Epidermal melanocyte (primary cell): ENCODE measurements around the gene APPBP2.
"Not testable (repeated sequence)": the region's sequence is repeated elsewhere in the genome, so short reads cannot be mapped to it uniquely, and the experiment has no call there.

Source experiments
- DNase-seq: peaks from one replicate; pipeline ENCODE4 v3.0.0; 2011; ENCODE audit warnings: low spot score; ENCODE audit not compliant: insufficient read length

APPBP2 gene

GRCh38 chr17:60534010-60534555, 8.0 kb upstream of the APPBP2 start:
- DNase-seq: no peak

- no peak for DNase-seq
Observed at GRCh38 chr17:60529806-60530205, 3.8 kb upstream of the APPBP2 start.

GRCh38 chr17:60528828-60529227, 2.8 kb upstream of the APPBP2 start:
- no peak for DNase-seq

- DNase-seq: no peak
Observed at GRCh38 chr17:60527701-60528100, 1.7 kb upstream of the APPBP2 start.

- no peak for DNase-seq
Observed at GRCh38 chr17:60526726-60527125, 684 bp upstream of the APPBP2 start.

GRCh38 chr17:60525328-60525684, 736 bp downstream of the APPBP2 start:
- DNase-seq: no peak

GRCh38 chr17:60524463-60525327, 1.3 kb downstream of the APPBP2 start:
- no peak for DNase-seq

- DNase-seq: no peak
Observed at GRCh38 chr17:60523822-60524221, 2.2 kb downstream of the APPBP2 start.

GRCh38 chr17:60522889-60523626, 3.0 kb downstream of the APPBP2 start:
- DNase-seq: no peak

GRCh38 chr17:60519795-60520194, 6.2 kb downstream of the APPBP2 start:
- no peak for DNase-seq

GRCh38 chr17:60515683-60516082, 10.4 kb downstream of the APPBP2 start:
- DNase-seq: not testable (repeated sequence)

- DNase-seq: not testable (repeated sequence)
Observed at GRCh38 chr17:60515199-60515598, 10.8 kb downstream of the APPBP2 start.

GRCh38 chr17:60514500-60514899, 11.5 kb downstream of the APPBP2 start:
- no peak for DNase-seq

- DNase-seq: no peak
Observed at GRCh38 chr17:60514053-60514452, 12.0 kb downstream of the APPBP2 start.

- no peak for DNase-seq
Observed at GRCh38 chr17:60513014-60513413, 13.0 kb downstream of the APPBP2 start.

- no peak for DNase-seq
Observed at GRCh38 chr17:60510723-60511122, 15.3 kb downstream of the APPBP2 start.

- no peak for DNase-seq
Observed at GRCh38 chr17:60510031-60510430, 16.0 kb downstream of the APPBP2 start.

- no peak for DNase-seq
Observed at GRCh38 chr17:60508384-60508980, 17.6 kb downstream of the APPBP2 start.

- DNase-seq: no peak
Observed at GRCh38 chr17:60506312-60506711, 19.7 kb downstream of the APPBP2 start.

- no peak for DNase-seq
Observed at GRCh38 chr17:60502145-60502544, 23.9 kb downstream of the APPBP2 start.

- no peak for DNase-seq
Observed at GRCh38 chr17:60501589-60501988, 24.5 kb downstream of the APPBP2 start.

GRCh38 chr17:60496041-60496440, 30.0 kb downstream of the APPBP2 start:
- DNase-seq: no peak
